WI38 (cell line): ENCODE data around the gene DDN.

Experiments used
- H3K4me3 ChIP-seq: 2 replicates; pipeline ENCODE4 v1.5.1; 2011; ENCODE audit warnings: low read depth, mild to moderate bottlenecking, control low read depth, low read length
- TF ChIP-seq, protein P1 (sequence below): IDR thresholded peaks from 2 replicates; pipeline ENCODE4 v1.5.1; 2012; ENCODE audit warnings: low read depth, mild to moderate bottlenecking, control low read depth, low read length

Gene DDN

DNA sequence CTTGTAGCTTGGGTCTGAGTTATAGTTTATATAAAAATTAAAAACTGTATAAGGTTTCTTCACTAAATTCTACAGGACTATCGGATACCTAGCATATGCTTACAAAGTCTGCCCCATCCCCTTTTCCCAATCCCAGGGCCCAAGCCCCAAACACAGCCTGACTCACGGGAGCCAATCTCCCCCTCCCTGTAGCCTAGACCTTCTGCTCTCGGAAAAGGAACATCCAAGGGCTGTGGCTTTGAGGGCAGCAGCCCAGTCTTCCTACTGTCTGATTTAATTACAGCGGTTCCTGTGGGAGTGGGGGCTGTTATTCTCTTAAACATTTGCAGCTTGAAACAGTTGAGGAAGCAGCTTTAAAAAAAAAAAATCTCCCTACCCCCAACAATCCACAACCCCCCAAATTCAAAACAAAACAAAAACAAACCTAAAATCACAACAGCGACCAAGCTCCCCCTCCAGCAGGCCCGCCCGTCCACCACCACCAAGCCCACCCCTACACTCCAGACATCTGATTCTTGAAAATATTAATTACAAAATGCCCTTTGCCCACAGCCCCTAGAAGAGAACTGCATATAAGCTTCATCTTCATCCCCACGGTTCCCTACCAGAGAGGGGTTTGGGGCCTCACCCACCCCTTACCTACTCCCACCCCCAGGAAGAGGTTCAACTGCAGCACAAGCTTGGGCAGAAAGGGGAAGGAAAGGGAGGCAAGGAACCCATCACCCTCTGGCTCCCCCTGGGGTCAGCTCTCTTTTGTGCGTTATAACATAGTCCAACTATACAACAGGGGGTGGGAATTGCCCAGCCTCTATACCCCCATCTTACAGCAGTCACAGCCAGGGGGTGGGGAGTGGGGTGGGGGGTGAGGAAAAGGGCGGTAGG lies 20.5 kb upstream of the DDN start:
- TF ChIP-seq, protein P1, sequence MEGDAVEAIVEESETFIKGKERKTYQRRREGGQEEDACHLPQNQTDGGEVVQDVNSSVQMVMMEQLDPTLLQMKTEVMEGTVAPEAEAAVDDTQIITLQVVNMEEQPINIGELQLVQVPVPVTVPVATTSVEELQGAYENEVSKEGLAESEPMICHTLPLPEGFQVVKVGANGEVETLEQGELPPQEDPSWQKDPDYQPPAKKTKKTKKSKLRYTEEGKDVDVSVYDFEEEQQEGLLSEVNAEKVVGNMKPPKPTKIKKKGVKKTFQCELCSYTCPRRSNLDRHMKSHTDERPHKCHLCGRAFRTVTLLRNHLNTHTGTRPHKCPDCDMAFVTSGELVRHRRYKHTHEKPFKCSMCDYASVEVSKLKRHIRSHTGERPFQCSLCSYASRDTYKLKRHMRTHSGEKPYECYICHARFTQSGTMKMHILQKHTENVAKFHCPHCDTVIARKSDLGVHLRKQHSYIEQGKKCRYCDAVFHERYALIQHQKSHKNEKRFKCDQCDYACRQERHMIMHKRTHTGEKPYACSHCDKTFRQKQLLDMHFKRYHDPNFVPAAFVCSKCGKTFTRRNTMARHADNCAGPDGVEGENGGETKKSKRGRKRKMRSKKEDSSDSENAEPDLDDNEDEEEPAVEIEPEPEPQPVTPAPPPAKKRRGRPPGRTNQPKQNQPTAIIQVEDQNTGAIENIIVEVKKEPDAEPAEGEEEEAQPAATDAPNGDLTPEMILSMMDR = peak; percentile 33; the same call in 1 of the 2 replicates
- H3K4me3 ChIP-seq = no peak overlapping the region

DNA sequence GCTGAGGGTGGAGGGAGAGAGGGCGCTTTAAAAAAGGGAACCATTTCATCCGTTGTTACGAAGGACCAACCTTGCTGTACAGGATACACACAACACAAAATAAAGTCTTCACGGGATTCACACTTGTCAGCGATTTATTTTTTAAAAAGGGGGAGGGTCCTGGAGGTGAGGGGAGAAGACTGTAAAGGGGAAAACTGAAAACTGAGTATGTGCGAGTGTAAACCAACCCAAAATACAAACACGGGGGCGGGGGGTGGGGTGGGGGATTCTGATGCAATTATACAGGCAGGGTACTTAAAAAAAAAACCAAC lies 19.9 kb upstream of the DDN start:
- TF ChIP-seq, protein P1 = no peak
- H3K4me3 ChIP-seq = peak overlapping the region; percentile 94

DNA sequence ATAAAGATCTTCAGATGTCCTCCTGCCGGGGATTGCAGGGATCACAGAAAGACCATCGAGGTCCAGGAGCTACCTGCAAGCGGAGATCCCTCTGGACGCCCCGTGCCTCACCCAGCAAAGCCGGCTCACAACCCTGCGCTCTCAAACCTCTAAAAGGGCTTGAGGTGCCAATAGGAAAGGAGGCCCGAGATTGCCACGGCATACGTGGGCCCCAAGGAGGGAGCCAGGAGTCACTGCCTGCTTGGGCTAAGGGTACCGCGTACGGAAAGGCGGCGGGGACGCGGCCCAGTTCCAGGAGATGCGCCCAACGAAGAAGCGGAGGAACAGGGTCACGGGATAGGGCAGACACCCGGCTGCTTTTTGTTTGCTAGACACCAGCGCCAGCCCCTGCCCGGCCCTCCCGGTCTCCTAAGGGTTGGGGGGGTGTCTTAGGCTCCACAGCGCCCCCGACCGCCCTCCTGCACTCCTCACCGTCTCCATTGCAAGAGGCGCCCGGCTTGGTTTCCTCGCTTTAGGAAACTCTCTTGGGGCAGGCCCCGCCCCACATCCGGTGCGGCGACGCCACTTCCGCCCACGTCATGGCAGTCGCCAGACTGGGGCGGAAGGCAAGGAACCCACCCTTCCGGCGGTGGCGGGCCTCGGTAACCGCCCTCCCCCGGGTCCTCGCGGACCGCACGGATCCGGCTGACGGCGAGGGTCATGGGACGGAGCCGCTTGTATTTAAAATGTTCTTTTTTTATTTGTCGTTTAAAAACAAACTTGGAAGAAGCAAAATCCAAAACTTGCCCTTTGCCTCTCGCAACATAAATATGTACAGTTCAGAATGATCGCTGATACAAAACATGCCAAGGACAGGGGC lies 19.3 kb upstream of the DDN start, which contains the start of gene PRKAG1:
TSS of gene PRKAG1 (minus strand) at position 516 of the 859 bp plus-strand sequence. CDS start at position 480, 36 bp downstream.
- TF ChIP-seq, protein P1 = 0 out of 2 replicates have a peak, but pooled peaks have one; percentile 5
- H3K4me3 ChIP-seq = peak within 1 kb of the TSS; percentile 94

DNA sequence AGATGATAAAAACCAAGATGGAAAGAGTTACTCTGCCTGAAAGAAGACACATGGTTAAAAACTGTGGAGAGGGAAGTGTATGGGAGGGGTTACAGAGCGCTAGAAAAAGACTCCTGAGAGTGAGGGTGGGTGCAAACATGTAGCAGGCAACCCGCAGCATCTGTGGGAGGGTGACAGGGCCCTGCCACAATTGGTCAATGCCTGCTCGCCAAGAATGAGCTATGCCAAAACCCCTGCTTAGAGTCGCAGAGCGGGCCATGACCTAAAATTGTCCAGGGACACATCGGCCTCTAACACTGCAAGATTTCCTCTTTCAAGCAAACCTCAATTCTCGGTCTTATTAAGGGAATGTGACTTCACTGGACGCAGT lies 18.7 kb upstream of the DDN start:
- TF ChIP-seq, protein P1 = no peak
- peak overlapping the region; percentile 94 for H3K4me3 ChIP-seq

DNA sequence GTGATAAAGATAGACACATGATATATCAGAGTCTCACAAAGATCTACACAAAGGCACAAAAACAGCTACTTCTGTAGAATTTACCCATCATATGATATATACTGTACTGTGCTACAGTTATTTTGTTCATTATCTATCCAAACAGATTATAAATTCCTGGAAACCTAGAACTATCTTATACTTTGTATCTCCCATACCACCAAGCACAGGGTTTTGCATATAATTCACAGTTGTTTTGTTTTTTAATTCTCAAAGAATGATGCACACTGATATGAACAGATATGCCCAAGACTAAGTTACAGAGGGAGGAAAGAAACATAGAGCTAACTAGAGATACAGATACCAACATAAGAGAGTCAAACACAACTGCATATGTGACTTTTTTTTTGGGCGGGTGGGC lies 16.0 kb upstream of the DDN start:
- H3K4me3 ChIP-seq = no peak overlapping the region
- TF ChIP-seq, protein P1 = no peak

DNA sequence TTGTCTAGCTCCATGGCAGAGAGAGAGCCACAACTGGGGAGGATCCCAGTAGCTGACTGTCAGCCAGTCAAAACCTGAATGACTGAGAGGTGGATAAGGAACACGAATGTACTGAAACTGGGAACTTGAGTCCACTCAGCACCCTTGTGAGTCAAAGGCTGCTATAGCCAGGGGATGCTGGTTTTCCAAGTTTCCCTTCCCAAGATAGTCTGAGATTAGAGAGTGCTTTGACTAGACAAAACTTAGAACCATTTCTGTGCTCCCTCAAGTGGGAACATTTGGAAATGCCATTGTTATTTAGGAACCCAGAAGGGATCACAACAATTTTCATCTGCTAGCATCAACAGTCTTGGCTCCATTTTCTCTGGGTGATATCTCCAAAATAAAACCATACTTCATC lies 15.4 kb upstream of the DDN start:
- TF ChIP-seq, protein P1 = 0 out of 2 replicates have a peak, but pooled peaks have one; percentile 2
- H3K4me3 ChIP-seq = no peak overlapping the region
